ENCODE results near the gene ZBTB40.

The ZBTB40 gene

DNA sequence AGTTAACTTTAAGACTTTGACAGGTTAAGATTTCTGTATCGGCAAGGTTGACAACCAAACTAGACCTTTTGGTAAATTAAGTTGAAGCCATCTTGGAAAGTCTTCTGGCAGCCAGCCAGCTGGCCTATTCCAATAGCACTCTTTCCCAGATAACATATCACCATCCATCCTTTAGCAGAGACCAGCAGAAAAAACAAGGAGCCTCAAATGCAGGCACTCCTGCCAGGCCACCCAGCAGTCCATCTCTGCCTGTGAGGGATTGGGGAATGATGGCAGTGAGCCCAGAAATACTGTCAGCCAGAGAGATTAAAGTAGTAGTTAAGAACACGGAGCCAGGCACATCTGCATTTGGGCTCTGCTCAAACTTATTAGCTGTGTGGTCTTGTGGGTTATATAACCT is 19.4 kb downstream of the ZBTB40 start:
- DNase-seq: no peak

DNA sequence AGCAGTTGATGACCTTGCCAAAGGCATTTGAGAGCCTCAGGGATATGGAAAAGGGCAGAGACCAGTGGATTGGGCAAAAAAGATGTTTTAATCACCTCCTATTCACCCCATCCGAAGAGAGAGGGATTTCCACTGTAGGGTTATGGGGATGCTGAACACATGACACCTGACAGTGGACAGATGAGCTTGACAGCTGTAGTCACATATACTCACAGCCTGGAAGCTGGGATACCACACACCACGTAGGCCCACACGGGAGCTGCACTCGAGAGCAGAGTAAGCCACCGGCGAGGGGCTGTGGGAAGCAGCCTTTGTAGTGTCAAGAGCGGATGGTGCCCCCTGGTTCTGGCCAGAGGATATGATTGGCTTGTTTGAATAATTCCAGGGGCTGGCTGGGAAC is 20.0 kb downstream of the ZBTB40 start:
- no peak for DNase-seq

DNA sequence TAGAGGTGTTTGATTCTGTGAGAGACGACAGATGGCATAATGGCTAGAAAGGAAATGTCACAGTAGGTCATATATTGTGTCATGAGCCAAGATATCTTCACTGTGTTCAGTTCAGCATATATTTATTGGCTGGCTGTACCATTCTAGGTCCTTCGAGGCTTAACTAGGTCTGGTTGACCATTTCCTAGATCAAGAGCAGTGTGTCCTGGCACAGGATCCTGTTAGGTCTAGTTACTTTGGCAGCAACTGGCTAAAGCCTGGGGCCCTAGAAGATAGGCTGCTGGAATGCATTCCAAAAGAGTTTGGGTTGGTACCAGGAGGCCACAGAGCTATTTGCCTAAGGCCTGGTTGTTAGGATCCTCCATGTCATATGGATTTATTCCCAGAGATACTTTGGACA is 20.9 kb downstream of the ZBTB40 start:
- no peak for DNase-seq

DNA sequence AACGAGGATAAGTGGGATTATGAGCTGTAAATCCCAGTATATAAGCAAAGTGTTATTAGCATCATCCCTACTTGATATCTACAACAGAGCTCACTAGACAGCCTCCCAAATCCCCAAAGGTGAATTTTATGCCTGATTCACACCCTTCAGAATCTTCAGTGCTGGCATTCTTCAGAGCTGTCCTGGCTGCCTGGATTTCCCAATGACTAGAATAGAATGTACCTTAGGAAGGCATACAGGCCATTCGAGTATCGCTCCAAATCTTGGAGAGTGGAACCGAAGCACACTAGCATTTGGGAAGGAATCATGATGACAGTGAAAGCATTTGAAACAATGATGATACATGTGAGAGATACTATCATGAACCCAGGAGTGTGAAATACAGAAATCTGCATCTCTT is 22.3 kb downstream of the ZBTB40 start:
- no peak for DNase-seq

DNA sequence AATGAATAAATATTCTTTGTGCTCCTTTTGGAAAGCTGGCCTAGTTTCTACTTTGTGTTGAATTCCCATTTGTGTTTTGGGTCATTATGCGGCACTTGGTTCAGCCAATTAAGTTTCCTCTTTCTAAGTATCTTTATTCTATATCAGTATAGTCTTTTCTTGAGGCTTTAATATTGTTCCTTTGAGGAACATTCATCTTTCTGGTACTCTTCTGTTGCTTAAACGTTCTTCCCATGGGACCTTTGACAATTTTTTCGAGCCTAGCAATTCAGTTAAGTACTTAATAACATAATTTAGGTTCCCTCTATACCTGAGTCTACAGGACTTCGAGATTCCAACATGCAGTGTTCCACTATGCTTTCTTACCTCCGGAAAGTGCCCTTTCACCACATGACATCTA is 24.9 kb downstream of the ZBTB40 start:
- DNase-seq: no peak

DNA sequence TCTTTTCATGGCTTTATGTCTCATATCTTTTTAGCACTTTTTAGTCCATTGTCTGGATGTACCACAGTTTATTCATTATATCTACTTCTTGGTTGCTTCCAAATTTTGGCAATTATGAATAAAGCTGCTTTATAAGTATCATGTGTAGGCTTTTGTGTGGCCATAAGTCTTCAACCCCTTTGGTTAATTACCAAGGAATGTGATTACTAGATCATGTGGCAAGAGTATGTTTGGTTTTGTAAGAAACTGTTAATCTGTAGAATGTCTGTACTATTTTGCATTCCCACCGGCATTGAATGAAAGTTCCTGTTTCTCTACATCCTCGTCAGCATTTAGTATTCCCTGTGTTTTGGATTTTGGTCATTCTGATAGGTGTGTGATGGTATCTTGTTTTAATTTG is 31.5 kb downstream of the ZBTB40 start:
- DNase-seq: no peak

DNA sequence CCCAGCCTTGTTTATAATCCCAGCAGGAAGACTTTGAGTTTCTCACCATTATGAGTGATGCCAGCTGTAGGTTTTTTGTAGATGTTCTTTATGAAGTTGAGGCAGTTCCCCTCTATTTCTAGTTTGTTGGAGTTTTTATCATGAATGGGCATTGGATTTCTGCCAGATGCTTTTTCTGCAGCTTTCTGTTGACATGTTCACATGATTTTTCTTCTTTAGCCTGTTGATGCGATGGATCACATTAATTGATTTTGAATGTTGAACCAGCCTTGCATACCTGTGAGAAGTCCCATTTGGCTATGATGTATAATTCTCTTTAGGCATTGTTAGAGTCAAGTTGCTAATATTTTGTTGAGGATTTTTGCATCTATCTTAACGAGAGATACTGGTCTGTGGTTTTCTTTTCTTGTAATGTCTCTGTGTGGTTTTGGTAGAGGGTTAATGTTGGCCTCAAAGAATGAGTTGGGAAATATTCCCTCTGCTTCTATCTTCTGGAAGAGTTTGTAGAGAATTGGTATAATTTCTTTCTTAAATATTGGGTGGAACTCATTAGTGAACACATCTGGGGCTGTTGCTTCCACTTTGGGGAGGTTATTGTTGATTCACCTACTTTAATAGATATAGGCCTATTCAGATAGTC is 33.2 kb downstream of the ZBTB40 start:
- DNase-seq: no peak

DNA sequence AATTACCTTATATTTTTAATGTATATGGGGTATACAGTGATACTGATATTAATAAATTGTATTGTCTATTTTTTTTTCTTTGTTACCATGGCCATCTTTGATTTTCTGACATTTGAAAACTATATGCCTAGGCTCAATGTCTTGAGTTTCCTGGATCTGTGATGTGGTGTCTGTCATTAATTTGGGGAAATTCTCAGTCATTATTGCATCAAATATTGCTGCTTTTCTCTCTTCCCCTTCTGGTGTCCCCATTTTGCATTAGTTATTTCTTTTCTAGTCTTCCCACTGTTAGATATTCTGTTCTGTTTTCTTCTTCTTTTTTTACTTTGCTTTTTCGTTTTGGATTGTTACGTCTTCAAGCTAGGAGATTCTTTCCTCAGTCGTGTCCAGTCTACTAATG is 33.8 kb downstream of the ZBTB40 start:
- DNase-seq: no peak

DNA sequence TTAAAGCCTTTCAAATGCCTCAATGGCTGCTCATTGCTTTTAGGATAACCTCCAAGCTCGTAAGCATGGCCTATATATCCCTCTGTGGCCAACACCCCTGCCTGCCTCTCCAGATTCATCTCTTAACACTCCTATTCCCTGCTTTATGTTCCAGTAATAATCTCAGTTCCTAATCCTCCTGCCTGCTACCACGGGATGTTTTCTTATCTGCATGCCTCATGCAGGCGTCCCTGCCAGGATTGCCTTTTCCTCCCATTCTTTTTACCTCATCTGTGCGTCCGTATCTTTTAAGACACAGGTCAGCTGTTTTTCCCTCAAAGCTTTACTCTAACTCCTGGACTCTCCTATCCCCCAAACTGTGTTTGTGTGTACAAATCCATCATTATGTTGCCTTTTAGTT is 36.1 kb downstream of the ZBTB40 start:
- DNase-seq: no peak

DNA sequence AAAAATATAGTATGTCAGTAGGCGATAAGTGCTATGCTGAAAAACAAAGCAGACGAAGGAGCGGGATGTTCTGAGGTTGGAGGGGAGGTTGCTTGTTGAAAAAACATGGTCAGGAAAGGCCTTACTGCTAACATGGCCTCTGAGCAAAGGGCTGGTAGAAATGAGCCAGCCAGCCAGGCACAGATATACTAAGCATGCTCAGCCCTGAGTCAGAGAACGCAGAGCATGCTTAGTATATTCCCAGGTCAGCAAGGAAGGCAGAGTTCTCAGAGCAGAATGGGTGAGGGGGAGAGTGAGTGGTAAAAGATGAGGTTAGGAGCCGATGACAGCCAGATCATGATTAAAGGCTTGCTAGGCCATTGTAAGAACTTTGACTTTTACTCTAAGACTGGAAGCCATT is 36.7 kb downstream of the ZBTB40 start:
- no peak for DNase-seq

DNA sequence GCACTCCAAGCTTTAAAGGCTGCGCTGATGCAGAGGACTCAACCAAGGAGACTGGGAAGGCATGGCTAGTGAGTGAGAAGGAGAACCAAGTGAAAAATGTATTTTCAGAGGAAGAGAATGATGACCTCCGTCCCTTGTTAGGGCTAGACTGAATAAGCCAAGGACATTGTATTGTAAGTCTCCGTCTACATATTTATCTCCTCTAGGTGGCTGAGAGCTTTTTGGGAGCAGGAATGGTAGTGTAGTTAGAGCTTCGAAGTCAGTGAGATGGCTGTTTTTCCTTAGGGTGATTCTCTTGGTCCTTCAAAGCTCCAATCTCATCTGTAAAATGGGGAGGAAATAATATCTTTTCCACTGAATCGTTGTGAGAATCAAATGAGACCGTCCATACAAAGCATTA is 37.6 kb downstream of the ZBTB40 start:
- DNase-seq: no peak

DNA sequence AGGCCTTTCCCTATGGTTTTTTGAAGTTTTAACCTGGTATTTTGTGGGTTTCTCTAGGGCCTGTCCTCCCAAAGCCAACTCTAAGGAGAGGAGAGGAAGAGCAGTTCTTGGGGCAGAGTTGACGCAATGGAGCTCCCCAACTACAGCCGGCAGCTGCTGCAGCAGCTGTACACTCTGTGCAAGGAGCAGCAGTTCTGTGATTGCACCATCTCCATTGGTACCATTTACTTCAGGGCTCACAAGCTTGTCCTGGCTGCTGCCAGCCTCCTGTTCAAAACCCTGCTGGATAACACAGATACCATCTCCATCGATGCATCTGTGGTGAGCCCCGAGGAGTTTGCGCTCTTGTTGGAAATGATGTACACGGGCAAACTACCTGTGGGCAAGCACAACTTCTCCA is 38.2 kb downstream of the ZBTB40 start:
- no peak for DNase-seq

DNA sequence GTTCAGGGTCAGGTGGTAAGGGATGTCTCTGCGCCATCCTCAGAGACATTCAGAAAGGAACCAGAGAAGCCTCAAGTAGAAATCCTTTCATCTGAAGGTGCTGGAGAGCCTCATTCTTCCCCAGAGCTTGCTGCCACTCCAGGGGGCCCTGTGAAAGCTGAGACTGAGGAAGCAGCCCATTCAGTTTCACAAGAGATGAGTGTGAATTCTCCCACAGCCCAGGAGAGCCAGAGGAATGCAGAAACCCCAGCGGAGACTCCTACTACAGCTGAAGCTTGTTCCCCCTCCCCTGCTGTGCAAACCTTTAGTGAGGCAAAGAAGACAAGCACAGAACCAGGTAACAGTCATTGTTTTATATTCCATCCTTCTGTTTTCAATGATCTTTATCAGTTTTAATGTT is 38.7 kb downstream of the ZBTB40 start:
- DNase-seq: no peak

DNA sequence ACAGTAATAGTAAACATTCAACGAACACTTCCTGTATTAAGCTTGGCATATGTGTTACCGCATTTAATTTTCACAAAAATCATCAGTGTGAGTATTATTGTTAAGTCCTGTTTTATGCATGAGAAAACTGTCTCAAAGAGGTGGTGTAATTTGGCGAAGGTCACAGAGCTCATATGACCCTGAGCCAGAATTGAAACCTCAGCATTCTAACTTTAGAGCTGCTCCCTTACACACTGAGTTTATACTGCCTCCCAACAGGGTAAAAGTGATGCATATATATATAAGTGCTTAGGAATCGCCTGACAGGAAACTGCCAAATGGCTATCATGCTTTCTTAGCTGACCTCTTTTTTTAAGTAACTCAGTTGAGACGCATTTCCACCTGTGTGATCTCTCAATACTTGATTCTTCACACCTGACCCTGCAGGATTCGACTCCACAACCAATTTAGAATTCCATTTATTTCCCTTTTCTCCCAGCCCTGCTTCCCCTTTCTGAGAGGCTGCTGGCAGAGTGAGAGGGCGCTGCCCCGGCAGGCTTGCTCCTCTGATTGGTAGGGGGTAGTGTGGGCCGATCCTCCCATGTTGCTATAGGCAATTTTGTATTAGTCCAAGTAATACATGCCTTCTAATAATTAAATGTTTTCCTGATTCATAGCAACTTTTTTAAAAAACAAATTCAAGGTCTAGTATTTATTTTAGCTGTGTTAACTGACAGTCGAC is 40.5 kb downstream of the ZBTB40 start:
- DNase-seq: no peak

DNA sequence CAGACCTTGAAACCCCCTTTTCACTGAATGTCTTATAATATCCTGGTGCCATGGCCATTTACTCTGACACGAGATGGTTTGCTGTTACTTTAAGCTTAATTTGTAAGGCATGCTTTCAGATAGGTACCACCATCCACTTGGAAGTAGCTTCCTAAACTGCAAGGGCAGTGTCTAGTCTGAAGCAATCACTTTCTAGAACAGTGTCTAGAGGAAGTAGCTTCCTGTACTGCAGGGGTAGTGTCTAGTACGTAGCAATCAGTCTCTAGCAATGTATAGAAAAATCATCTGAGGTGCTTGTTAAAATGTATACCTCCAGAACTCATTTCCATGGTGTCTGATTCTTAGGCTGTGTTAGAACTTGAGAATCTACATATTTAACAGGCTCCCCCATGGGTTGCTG is 42.5 kb downstream of the ZBTB40 start:
- DNase-seq: no peak

DNA sequence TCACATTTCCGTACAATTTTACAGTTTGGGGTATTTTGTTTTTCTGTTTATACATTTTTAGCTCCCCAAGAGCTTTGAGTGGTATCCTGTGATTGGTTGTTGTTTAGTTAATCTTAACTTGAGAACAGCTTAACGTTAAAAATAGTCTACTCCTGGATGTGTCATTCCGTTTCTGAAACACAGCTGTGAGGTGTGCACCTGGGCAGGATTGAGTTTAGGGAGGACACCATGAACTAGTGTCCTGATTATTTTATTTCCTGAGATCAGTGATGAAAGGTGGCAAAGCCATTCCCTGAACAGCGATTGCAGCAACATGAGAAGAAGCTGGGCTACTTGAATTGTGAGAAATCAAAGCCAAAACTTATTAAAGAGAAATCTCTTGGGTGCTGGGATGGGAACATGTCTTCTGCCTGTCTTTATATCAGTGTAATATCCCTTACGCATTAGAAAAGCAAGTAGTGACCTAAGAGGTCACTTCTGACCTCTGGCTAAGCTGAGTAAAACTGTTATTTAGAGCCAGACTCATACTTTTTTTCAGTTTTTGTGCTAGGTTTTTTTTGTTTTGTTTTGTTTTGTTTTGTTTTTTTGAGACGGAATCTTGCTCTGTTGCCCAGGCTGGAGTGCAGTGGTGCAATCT is 43.4 kb downstream of the ZBTB40 start:
- DNase-seq: no peak

DNA sequence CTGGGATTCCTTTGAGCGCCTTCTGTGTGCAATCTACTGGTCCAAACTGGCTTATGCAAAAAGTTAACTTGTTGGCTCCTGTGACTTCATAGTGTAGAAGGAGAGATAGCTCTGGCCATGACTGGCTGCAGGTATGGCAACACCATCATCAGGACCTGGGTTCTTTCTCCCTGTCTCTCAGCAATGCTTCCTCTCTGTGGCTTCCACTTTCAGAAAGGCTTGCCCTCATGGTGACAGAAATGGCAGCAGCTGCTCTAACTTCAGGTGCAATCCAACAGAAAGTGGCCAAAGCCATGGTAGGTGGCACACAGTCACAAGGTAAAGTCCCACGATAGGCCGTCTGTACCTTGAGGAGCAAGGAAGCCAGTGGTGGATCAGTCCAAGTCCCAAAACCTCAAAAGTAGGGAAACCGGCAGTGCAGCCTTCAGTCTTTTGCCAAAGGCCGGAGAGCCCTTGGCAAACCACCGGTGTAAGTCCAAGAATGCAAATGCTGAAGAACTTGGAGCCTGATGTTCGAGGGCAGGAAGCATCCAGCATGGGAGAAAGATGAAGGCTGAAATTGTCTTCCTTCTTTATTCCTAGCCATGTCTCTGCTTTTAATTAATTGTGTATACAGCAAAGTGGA is 45.0 kb downstream of the ZBTB40 start:
- DNase-seq: no peak

DNA sequence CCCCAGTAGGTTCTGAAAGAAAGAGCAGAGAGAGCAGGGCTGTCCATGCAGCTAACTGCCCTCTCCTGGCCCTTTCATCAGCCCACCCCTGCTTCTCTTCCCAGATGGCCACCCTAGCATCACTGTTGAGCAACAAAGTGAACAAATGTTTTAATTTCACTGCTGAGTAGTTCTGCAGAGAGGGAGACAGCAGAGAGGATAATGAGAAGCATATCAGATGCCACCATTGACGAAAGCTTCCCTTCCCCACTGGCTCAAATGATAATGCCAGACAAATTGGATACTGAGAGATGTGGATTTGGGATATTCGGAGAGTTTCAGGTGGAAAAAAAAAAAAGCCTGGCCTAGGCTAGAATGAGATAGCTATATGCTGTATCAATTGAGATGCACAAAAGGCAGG is 46.8 kb downstream of the ZBTB40 start:
- DNase-seq: no peak

DNA sequence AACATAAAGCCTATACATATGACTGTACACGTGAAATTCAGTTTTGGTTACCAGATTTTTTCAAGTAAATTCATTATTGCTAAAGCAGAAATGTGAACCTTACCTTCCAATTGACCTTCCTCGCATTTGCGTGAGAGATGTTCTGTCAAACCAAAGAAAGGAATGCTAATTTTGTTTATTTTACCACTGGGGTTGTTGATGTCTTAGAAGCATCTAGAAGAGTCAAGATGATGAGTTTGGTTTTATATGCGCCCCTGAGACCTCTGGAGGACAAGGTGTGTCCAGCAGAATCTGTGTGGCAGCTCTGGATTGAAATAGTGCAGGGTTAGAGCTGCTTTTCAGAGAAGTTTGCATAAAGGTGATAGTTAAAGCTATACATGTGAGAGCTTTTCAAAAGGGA is 48.4 kb downstream of the ZBTB40 start:
- no peak for DNase-seq

DNA sequence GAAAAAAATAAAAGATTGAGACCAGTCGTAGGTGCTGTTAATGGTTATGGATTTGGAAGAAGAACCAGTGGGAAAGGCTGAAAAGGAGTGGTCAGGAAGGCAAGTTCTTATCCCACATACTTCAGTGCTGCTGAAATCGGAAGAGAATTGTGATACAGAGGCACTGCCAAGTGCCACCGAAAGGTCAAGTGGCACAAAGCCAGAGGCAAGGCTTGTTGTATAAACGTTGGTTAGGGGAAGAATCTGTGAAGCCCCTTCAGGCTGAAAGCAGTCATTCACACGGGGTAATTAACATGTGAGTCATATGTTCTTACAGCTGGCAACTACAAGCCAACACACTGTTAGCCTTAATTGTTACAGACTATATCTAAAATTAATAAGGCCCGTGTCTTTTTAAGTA is 48.8 kb downstream of the ZBTB40 start:
- no peak for DNase-seq

DNA sequence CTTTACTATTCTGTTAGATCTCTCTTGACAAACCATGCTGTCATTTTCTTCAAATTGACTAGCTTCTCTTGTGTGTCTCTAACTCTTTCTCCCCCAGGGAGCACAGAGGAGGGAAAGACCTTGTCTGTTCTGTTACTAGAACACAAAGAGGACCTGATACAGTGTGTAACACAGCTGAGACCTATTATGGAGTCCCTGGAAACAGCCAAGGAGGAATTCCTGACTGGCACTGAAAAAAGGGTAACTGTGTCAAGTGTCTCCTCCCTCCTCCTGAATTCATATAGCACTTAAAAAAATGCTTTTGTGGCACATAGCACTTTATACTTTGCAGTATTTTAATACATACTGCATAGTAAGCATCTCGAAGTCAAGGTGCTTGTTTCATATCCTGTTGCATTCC is 50.6 kb downstream of the ZBTB40 start:
- no peak for DNase-seq

DNA sequence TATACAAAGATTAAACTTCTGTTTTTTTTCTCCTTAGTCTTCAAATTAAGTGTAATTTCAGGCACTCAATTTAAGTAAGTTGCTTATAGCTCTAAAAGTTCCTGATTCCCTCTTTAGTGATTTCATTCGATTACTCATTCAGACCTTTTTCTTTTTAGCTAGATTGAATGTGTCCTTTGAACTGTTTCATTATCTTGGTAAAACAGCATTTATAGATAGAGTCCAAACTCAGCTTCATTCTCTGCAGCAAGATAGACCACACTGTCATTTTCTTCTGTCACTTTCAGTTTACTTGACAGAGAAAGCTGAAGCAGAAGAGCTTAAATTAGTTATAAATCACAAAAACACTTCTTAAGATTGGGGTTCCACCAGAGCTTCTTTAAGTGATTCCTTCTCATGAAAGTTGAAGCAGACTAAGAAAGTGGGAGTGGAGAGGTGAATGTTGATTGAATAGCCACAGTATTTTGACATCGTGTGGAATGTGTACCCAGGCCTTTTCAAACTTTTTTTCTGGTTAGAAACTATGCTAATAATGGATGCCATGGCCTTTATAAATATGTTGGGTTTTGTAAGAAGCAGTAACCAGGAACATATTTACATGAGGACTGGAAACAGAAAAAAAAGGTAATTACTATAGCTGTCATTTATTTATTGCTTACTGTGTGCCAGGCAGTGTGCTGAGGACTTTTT is 52.2 kb downstream of the ZBTB40 start:
- no peak for DNase-seq

DNA sequence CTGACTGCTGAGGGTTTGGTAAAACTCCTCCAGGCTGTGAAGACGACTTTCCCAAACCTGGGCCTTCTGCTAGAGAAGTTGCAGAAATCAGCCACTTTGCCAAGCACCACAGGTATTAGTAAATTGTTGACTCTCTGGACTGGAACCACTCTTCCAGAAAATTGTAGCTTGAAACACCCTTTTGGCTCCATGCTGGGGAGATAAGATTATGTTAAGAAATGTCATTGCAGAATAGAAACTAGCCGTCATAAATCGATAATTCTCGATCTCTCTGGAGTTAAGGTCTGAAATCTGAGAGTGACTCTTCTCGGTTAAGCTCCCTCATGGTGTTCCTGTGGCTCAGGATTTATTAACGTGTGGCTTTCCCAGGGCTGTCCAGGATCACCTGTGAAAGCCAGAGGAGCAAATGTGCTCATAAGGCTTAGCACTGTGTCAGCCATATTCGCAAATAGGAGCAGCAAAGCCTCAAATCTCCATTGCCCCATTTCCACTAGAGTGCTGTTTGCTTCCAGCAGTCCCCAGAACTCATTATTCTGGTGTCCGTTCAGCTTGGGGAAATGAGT is 54.6 kb downstream of the ZBTB40 start:
- no peak for DNase-seq

Measured in NCI-H1930 (cell line).